ENCODE results near the gene MYO15A.
A peak's percentile ranks its signal among the peaks of the same experiment; 100 is the strongest.

Gene MYO15A

DNA sequence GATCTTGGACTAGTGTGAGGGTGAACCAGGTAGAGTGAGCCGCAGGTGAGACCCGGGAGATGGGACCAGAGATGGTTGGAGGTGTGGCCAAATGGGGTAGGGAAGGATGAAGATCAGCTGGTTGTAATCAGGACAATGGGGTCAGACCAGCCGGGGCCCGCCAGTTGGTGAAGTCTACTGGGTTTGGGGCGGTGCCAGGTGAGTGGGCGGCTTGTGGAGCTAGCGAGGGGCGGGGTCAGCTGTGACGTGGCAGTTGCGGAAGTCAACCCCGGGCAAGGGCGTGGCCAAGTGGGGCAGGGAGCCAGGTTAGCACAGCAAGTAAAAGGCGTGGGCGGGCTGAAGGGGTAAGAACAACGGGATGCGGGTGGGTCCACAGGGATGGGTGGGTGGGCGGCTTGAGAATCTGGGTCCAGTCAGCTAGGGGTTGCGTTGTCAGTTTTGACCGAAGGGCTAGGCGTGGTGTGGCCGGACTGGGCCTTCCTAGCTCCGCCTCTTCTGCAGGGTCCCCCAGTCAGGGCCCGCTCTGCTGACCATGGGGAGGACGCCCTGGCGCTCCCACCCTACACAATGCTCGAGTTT lies 49.6 kb downstream of the MYO15A start:
- H3K4me1 ChIP-seq (ENCODE audit: control insufficient read depth, insufficient read depth, low read depth, low read length) = peaks cover 14% of the 10 kb centered on the region
- H2BK120ac ChIP-seq (ENCODE audit: low read depth, low read length) = no peak overlapping the region
- no peak overlapping the region for H3K4ac ChIP-seq (ENCODE audit: low read depth in 1 of 2, low read length in 2 of 2)
- no peak overlapping the region for H2BK12ac ChIP-seq (ENCODE audit: low read length in 2 of 2)
- peak overlapping the region; percentile 16 for H3K4me2 ChIP-seq (ENCODE audit: low read length, poor library complexity, severe bottlenecking)
- no peaks in the 10 kb centered on the region for H3K27me3 ChIP-seq (ENCODE audit: control insufficient read depth in 1 of 2, insufficient read depth in 1 of 2, low read length in 2 of 2)
- no peak overlapping the region for H2AFZ ChIP-seq (ENCODE audit: low read depth, low read length)
- 27% methylated on average over 25 of the region's 26 CpGs for WGBS
- no peaks in the 10 kb centered on the region for H3K36me3 ChIP-seq (ENCODE audit: control insufficient read depth in 1 of 2, insufficient read depth in 2 of 2, low read depth in 1 of 2, low read length in 2 of 2)
- H3K9me3 ChIP-seq (ENCODE audit: control insufficient read depth, low read length) = no peaks in the 10 kb centered on the region
- H3K27ac ChIP-seq (ENCODE audit: low read length, poor library complexity, severe bottlenecking) = no peak overlapping the region
- no peak overlapping the region for H2BK15ac ChIP-seq (ENCODE audit: low read depth, poor library complexity, severe bottlenecking)
- peak overlapping the region in 1 of 2 experiments; percentile 69 for H3K4me3 ChIP-seq (ENCODE audit: insufficient read depth in 1 of 2, low read depth in 1 of 2, low read length in 2 of 2)
- DNase-seq = peak; percentile 51
- H2BK5ac ChIP-seq (ENCODE audit: low read depth, low read length, poor library complexity, severe bottlenecking) = no peak overlapping the region
- H3K79me1 ChIP-seq (replicated peaks; ENCODE audit: low read length, poor library complexity, severe bottlenecking) = no peaks in the 10 kb centered on the region
- peak overlapping the region in 1 of 2 experiments; percentile 42 for H3K14ac ChIP-seq (ENCODE audit: low read length in 2 of 2)
- no peak overlapping the region for H2AK5ac ChIP-seq (ENCODE audit: low read length, severe bottlenecking)
- peak overlapping the region; percentile 90 for H4K8ac ChIP-seq (ENCODE audit: low read length)
- peak overlapping the region; percentile 63 for H3K9ac ChIP-seq (ENCODE audit: low read length)
- H3K23ac ChIP-seq (ENCODE audit: low read length in 2 of 2) = no peak overlapping the region
- peak overlapping the region in 1 of 2 experiments; percentile 13 for H3K18ac ChIP-seq (ENCODE audit: low read depth in 1 of 2, low read length in 2 of 2)
- H4K91ac ChIP-seq (ENCODE audit: low read length) = peak overlapping the region; percentile 57

DNA sequence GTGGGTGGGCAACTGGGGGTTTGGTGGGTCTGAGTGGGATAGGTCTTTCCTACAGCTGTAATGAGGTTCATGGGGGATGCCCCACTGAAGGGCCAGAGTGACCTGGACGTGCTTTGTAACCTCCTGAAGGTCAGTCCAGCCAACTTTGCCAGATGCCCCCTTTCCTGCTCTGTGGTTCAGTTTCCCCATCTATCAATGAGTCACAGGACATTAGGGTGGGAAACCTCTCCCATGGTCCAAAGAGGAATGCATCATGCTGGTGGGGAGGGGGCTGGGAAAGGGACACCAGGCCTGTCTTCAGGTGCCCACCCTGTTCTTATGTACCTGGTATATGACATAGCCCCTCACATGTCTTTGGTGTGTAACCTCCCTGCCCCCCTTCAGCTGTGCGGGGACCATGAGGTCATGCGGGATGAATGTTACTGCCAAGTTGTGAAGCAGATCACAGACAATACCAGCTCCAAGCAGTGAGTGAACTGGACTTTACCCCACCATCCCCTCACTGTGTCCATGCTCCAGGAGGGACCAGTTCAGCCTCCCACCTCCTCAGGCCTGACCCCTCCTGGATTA lies 51.1 kb downstream of the MYO15A start:
- Histone ChIP-seq H3K4me3 (ENCODE audit: insufficient read depth in 1 of 2, low read depth in 1 of 2, low read length in 2 of 2) (no peak overlapping the region), H2AFZ (ENCODE audit: low read depth, low read length) (no peak overlapping the region), H2BK15ac (ENCODE audit: low read depth, poor library complexity, severe bottlenecking) (no peak overlapping the region), H3K79me1 (replicated peaks; ENCODE audit: low read length, poor library complexity, severe bottlenecking) (no peaks in the 10 kb centered on the region), H3K27ac (ENCODE audit: low read length, poor library complexity, severe bottlenecking) (no peak overlapping the region), H3K9ac (ENCODE audit: low read length) (peak overlapping the region; percentile 3), H2BK5ac (ENCODE audit: low read depth, low read length, poor library complexity, severe bottlenecking) (no peak overlapping the region), H3K9me3 (ENCODE audit: control insufficient read depth, low read length) (no peaks in the 10 kb centered on the region), H3K14ac (ENCODE audit: low read length in 2 of 2) (no peak overlapping the region), H3K18ac (ENCODE audit: low read depth in 1 of 2, low read length in 2 of 2) (no peak overlapping the region), H2BK12ac (ENCODE audit: low read length in 2 of 2) (no peak overlapping the region), H3K4me1 (ENCODE audit: control insufficient read depth, insufficient read depth, low read depth, low read length) (peaks cover 11% of the 10 kb centered on the region), H3K36me3 (ENCODE audit: control insufficient read depth in 1 of 2, insufficient read depth in 2 of 2, low read depth in 1 of 2, low read length in 2 of 2) (no peaks in the 10 kb centered on the region), H2AK5ac (ENCODE audit: low read length, severe bottlenecking) (no peak overlapping the region), H2BK120ac (ENCODE audit: low read depth, low read length) (no peak overlapping the region), H3K23ac (ENCODE audit: low read length in 2 of 2) (no peak overlapping the region), H4K8ac (ENCODE audit: low read length) (no peak overlapping the region), H3K4ac (ENCODE audit: low read depth in 1 of 2, low read length in 2 of 2) (no peak overlapping the region), H3K4me2 (ENCODE audit: low read length, poor library complexity, severe bottlenecking) (no peak overlapping the region), H4K91ac (ENCODE audit: low read length) (no peak overlapping the region), H3K27me3 (ENCODE audit: control insufficient read depth in 1 of 2, insufficient read depth in 1 of 2, low read length in 2 of 2) (no peaks in the 10 kb centered on the region)
- 68% methylated on average over 3 of the region's 3 CpGs for whole genome bisulfite sequencing
- peak; percentile 35 for DNase-seq

DNA sequence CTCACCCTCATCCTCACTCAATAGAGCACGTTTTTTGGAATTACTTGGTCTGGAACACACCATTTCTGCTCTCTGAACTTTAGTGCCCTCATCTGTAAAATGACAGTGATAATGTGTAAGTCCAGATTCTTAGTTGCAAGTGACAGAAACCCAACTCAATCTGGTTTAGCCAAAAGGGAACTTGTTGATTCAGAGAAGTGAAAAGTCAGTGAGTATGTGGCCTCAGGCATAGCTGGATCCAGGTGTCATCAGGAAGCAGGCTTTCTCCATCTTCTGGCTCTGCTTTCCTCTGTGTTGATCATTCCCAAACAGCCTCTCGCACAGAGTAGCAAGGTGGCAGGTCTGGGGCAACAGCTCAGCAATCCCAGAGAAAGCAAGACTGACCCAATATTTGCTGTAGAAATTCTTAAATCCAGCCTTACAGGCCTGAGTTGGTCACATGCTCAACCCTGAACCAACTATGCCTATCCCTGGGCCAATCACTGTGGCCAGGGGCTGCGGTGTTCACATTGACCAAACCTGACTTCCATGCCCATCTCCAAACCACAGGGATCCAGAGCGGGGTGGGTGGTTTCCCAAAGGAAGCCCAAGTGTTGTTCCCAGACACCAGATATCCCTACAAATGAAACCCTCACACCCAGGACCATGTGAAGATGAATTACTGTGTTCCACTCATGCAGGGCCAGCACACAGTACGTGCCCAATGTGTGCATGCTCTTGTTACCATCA lies 51.7 kb downstream of the MYO15A start:
- Histone ChIP-seq H3K18ac (ENCODE audit: low read depth in 1 of 2, low read length in 2 of 2) (no peak overlapping the region), H3K27me3 (ENCODE audit: control insufficient read depth in 1 of 2, insufficient read depth in 1 of 2, low read length in 2 of 2) (no peaks in the 10 kb centered on the region), H2AK5ac (ENCODE audit: low read length, severe bottlenecking) (no peak overlapping the region), H2BK5ac (ENCODE audit: low read depth, low read length, poor library complexity, severe bottlenecking) (no peak overlapping the region), H3K4me1 (ENCODE audit: control insufficient read depth, insufficient read depth, low read depth, low read length) (peaks cover 11% of the 10 kb centered on the region), H3K9ac (ENCODE audit: low read length) (peak overlapping the region; percentile 3), H2BK12ac (ENCODE audit: low read length in 2 of 2) (no peak overlapping the region), H3K9me3 (ENCODE audit: control insufficient read depth, low read length) (no peaks in the 10 kb centered on the region), H2BK120ac (ENCODE audit: low read depth, low read length) (no peak overlapping the region), H3K79me1 (replicated peaks; ENCODE audit: low read length, poor library complexity, severe bottlenecking) (no peaks in the 10 kb centered on the region), H3K27ac (ENCODE audit: low read length, poor library complexity, severe bottlenecking) (no peak overlapping the region), H3K36me3 (ENCODE audit: control insufficient read depth in 1 of 2, insufficient read depth in 2 of 2, low read depth in 1 of 2, low read length in 2 of 2) (no peaks in the 10 kb centered on the region), H3K23ac (ENCODE audit: low read length in 2 of 2) (no peak overlapping the region), H3K4ac (ENCODE audit: low read depth in 1 of 2, low read length in 2 of 2) (no peak overlapping the region), H2BK15ac (ENCODE audit: low read depth, poor library complexity, severe bottlenecking) (no peak overlapping the region), H3K4me2 (ENCODE audit: low read length, poor library complexity, severe bottlenecking) (no peak overlapping the region), H3K4me3 (ENCODE audit: insufficient read depth in 1 of 2, low read depth in 1 of 2, low read length in 2 of 2) (no peak overlapping the region), H2AFZ (ENCODE audit: low read depth, low read length) (no peak overlapping the region), H3K14ac (ENCODE audit: low read length in 2 of 2) (no peak overlapping the region), H4K8ac (ENCODE audit: low read length) (no peak overlapping the region), H4K91ac (ENCODE audit: low read length) (no peak overlapping the region)
- no peak for DNase-seq
- 94% methylated on average over 4 of the region's 5 CpGs for WGBS

Measured in mesenchymal stem cell (in vitro differentiated cells and primary cell).